Ovary (tissue), 9 donors: ENCODE measurements around the gene COLQ. TPM values are rescaled to one million over a fixed set of nuclear protein-coding genes. Genes with fewer than 3 reads are reported as not detected.

Experiments
- DNase-seq, 5 donors: peaks; one replicate each; pipeline ENCODE4 v3.0.0-alpha.2; 2019 to 2020
- H3K27ac ChIP-seq, 2 donors: fragments of 200-600 bp; one replicate each; pipeline versions ENCODE4 v1.5.1 to v1.8.0; 2019 to 2022
- H3K27me3 ChIP-seq: fragments of 200-600 bp; one replicate; pipeline ENCODE4 v1.8.0; 2022
- H3K36me3 ChIP-seq: fragments of 200-600 bp; sonication (generic); one replicate; pipeline ENCODE4 v1.5.1; 2019
- H3K4me1 ChIP-seq: one replicate; pipeline ENCODE4 v1.8.1; 2013; ENCODE audit warnings: mild to moderate bottlenecking, moderate library complexity; ENCODE audit not compliant: insufficient read depth
- H3K4me3 ChIP-seq: fragments of 200-600 bp; sonication (generic); one replicate; pipeline ENCODE4 v1.5.1; 2017
- H3K9me3 ChIP-seq, 2 donors: fragments of 200-600 bp in 1 of 2; sonication (generic) in 1 of 2; one replicate each; pipeline versions ENCODE4 v1.5.1 to v1.8.1; 2013 to 2019; ENCODE audit warnings: mild to moderate bottlenecking in 1 of 2, moderate library complexity in 1 of 2
- CTCF ChIP-seq, 3 donors: fragments of 450-650 bp in 2 of 3; fragments of 200-600 bp in 1 of 3; IDR thresholded peaks; one replicate each; pipeline versions ENCODE4 v1.5.1 to v1.8.0; 2016 to 2022; ENCODE audit warnings: antibody characterized with exemption in 3 of 3, mild to moderate bottlenecking in 1 of 3
- EP300 ChIP-seq: sonication (generic); formaldehyde crosslinking; IDR thresholded peaks from one replicate; pipeline ENCODE4 v1.6.1; 2017; ENCODE audit warnings: antibody characterized with exemption
- POLR2A ChIP-seq: fragments of 450-650 bp; IDR thresholded peaks from one replicate; pipeline ENCODE4 v1.6.1; 2017; ENCODE audit warnings: antibody characterized with exemption, mild to moderate bottlenecking, moderate library complexity
- WGBS, 3 donors: extraction: QIAGEN DNeasy Blood & Tissue Kit in 1 of 3; methylation state at CpG; one replicate each; pipeline versions ENCODE4 v1.1.5 to v1.1.7; 2013 to 2017; 5-methylcytosine and 5-hydroxymethylcytosine counted together
- intact Hi-C, 4 donors: fragments of 100-400 bp; cut with DNase I; formaldehyde crosslinking; loops; one replicate each; pipeline versions ENCODE4 v1.11.0 to v1.15.1; 2022 to 2023
- polyA plus RNA-seq, 2 donors: library from polyadenylated mRNA; stranded (reverse); fragments of 200-250 nt in 1 of 2; fragments of 350-450 nt in 1 of 2; fragmentation: Illumina TruSeq in 1 of 2; extraction: RNeasy Lipid Tissue Mini Kit (QIAGEN cat#74804) in 1 of 2; gene quantifications; one replicate each; pipeline ENCODE4 v1.2.3, GENCODE V29; 2013 to 2014
- total RNA-seq, 7 donors: library from RNA; depleted of rRNA in 2 of 7; stranded (reverse); fragments of >200 nt in 2 of 7; fragmentation: NEBNext Ultra II Directional in 3 of 7; extraction: Animal tissue kit (Norgen Biotek cat#: 25700) in 3 of 7; gene quantifications; one replicate each; pipeline versions ENCODE4 v1.1.0 to v1.2.4, GENCODE V29; 2016 to 2023
- donor health status: DM: no; HTN: no; CAD: no; lungs with moderate emphysema.
- donor health status: DM: no; HTN: no; CAD: no.
- donor health status: Bipolar disorder and iron deficiency.
- donor health status: DM: yes; HTN: yes; CAD: no.
- donor health status: DM: no; HTN: no; CAD: no.
- donor health status: DM: yes; HTN: yes; CAD: no.

The COLQ gene
- total and polyA plus RNA-seq, 9 donors: 1.9 to 6.1 (median 3.1) TPM

GRCh38 chr3:15479400-15480224 is 41.9 kb downstream of the COLQ start:
- H3K4me3 ChIP-seq: no peak overlapping the region
- H3K27ac ChIP-seq: no peak overlapping the region
- H3K27me3 ChIP-seq: no peaks in the 10 kb centered on the region
- no peak for DNase-seq
- no peaks in the 10 kb centered on the region for H3K4me1 ChIP-seq
- H3K9me3 ChIP-seq: no peaks in the 10 kb centered on the region
- intact Hi-C loops: no loop called here
- no peak for TF ChIP-seq EP300
- no peak for TF ChIP-seq CTCF (IDR thresholded peaks at IDR 0.05)
- no peak for TF ChIP-seq POLR2A
- no peaks in the 10 kb centered on the region for H3K36me3 ChIP-seq

- Histone ChIP-seq H3K27me3 (no peaks in the 10 kb centered on the region), H3K4me3 (no peak overlapping the region), H3K36me3 (no peaks in the 10 kb centered on the region), H3K4me1 (no peaks in the 10 kb centered on the region), H3K9me3 (no peaks in the 10 kb centered on the region), H3K27ac (no peak overlapping the region)
- no peak for DNase-seq
- TF ChIP-seq EP300 (no peak), CTCF (IDR thresholded peaks at IDR 0.05) (no peak), POLR2A (no peak)
- intact Hi-C loops: no loop called here
- 79 to 85% (median 81%) methylated on average over 5 of the region's 5 CpGs for WGBS, 3 donors
These were observed 42.9 kb downstream of the COLQ start for GRCh38 chr3:15478640-15478979.

- intact Hi-C loops: no loop called here
- no peak for TF ChIP-seq POLR2A
- TF ChIP-seq EP300: no peak
- TF ChIP-seq CTCF (IDR thresholded peaks at IDR 0.05): no peak
- H3K4me3 ChIP-seq: no peak overlapping the region
- no peak for DNase-seq
- H3K27me3 ChIP-seq: no peaks in the 10 kb centered on the region
- H3K9me3 ChIP-seq: no peaks in the 10 kb centered on the region
- no peaks in the 10 kb centered on the region for H3K36me3 ChIP-seq
- H3K27ac ChIP-seq: no peak overlapping the region
- 72 to 78% (median 74%) methylated on average over 6 of the region's 6 CpGs for WGBS, 3 donors
- H3K4me1 ChIP-seq: no peaks in the 10 kb centered on the region
These were observed 43.4 kb downstream of the COLQ start for GRCh38 chr3:15477951-15478639.

- Histone ChIP-seq H3K27me3 (no peaks in the 10 kb centered on the region), H3K9me3 (no peaks in the 10 kb centered on the region), H3K4me1 (no peaks in the 10 kb centered on the region), H3K27ac (no peak overlapping the region), H3K36me3 (no peaks in the 10 kb centered on the region), H3K4me3 (no peak overlapping the region)
- WGBS, 3 donors: 36 to 37% (median 37%) methylated on average over 3 of the region's 3 CpGs
- no peak for DNase-seq
- TF ChIP-seq EP300: no peak
- TF ChIP-seq POLR2A: no peak
- no peak for TF ChIP-seq CTCF (IDR thresholded peaks at IDR 0.05)
- intact Hi-C loops: no loop called here
These were observed 45.1 kb downstream of the COLQ start for GRCh38 chr3:15476378-15476777.
